ENCODE measurements around the gene STK17B.

- TF ChIP-seq CTCF (conservative IDR thresholded peaks at IDR 0.05) (no peak), EZH2 (IDR thresholded peaks at IDR 0.05; ENCODE audit: low read depth) (no peak)
Measured at GRCh38 chr2:196167666-196168065, 3.7 kb downstream of the STK17B start.

Measured in PC-9 (cell line).